IPS-18a (cell line): ENCODE measurements around the gene PPRC1.
"Not testable (repeated sequence)": the region's sequence is repeated elsewhere in the genome, so short reads cannot be mapped to it uniquely, and the experiment has no call there.

ENCODE experiments used
- H3K27ac ChIP-seq: one replicate; pipeline ENCODE4 v1.5.1; 2013; ENCODE audit warnings: low read length
- H3K27me3 ChIP-seq: one replicate; pipeline ENCODE4 v1.6.1; 2013; ENCODE audit warnings: mild to moderate bottlenecking, low read length; ENCODE audit not compliant: control insufficient read depth, insufficient read depth
- H3K36me3 ChIP-seq: one replicate; pipeline ENCODE4 v1.6.1; 2013; ENCODE audit warnings: low read depth, low read length; ENCODE audit not compliant: control insufficient read depth
- H3K4me1 ChIP-seq: one replicate; pipeline ENCODE4 v1.6.1; 2013; ENCODE audit warnings: low read depth, low read length; ENCODE audit not compliant: control insufficient read depth
- H3K4me3 ChIP-seq: one replicate; pipeline ENCODE4 v1.5.1; 2013; ENCODE audit warnings: low read length
- H3K9ac ChIP-seq: one replicate; pipeline ENCODE4 v1.6.1; 2013; ENCODE audit warnings: mild to moderate bottlenecking, low read length, moderate library complexity
- H3K9me3 ChIP-seq: one replicate; pipeline ENCODE4 v1.6.1; 2013; ENCODE audit warnings: low read depth, low read length; ENCODE audit not compliant: control insufficient read depth

PPRC1 gene

DNA sequence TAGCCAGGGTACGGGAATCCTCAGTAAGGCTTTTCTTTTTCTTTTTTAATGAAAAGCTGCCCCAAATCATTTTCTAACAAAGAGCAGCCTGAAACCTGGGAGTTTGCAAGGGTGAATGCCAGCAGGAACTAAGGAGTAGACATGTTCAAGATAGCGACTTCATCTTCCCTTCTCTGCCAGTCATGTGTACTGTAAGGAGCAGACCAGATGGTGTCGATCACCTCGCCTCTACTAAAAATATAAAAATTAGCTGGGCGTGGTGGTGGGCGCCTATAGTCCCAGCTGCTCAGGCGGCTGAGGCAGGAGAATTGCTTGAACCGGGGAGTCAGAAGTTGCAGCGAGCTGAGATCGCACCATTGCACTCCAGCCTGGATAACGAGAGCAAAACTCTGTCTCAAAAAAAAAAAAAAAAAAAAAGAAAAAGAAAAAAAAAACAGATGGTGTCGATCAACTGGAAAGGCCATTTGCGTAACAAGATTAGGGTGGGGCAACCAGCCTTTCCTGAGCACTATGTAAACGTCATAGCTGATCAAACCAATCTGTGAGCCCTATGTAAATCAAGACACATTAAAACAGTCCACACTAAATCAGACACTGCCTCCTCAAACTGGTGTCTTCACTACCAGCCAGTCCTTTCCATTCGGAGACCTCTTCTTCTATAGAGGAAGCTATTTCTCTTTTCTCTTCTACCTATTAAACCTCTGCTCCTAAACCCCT lies 53.1 kb downstream of the PPRC1 start:
- H3K9me3 ChIP-seq, result peaks cover 4% of the 10 kb centered on the region
- no peak overlapping the region for H3K4me3 ChIP-seq
- H3K4me1 ChIP-seq, result no peaks in the 10 kb centered on the region

DNA sequence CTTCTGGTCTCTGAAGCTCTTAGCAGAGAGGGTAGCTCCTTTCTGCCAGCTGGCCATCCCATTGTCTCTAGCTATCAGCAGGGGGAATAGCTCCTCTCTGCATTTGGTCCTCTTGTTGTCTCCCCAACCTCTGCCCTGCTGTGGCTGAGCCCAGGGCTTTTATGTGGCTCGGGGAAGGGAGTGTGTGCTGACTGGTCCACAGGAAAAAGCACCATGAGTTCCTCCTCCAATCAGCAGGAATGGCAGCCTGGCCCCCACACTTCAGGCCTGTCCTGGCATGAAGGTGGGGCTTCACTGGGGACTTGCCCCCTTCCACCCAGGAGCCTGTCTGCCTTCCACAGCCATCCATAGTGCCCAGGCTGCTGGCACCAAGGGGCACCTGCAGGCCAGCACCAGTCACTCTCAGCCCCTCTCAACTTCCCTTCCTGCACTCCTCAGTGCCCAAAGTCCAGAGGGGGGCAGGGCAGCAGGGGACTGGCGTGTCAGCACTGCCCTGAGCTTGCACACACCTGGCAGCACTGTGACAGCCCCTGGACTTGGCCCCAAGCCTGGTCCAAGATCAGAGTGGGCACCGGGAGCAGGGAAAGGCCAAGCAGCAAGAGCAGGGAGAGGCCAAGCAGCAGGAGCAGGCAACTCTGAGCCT lies 55.6 kb downstream of the PPRC1 start:
- peaks cover 14% of the 10 kb centered on the region for H3K9me3 ChIP-seq
- H3K27ac ChIP-seq, result no peak overlapping the region
- no peaks in the 10 kb centered on the region for H3K4me1 ChIP-seq
- H3K36me3 ChIP-seq, result no peaks in the 10 kb centered on the region
- no peak overlapping the region for H3K4me3 ChIP-seq
- H3K27me3 ChIP-seq, result no peaks in the 10 kb centered on the region
- no peak overlapping the region for H3K9ac ChIP-seq

More for the DNA sequence above, 53.1 kb downstream of the PPRC1 start:
- no peaks in the 10 kb centered on the region for H3K27me3 ChIP-seq
- no peak overlapping the region for H3K9ac ChIP-seq
- H3K27ac ChIP-seq, result no peak overlapping the region
- H3K36me3 ChIP-seq, result no peaks in the 10 kb centered on the region

DNA sequence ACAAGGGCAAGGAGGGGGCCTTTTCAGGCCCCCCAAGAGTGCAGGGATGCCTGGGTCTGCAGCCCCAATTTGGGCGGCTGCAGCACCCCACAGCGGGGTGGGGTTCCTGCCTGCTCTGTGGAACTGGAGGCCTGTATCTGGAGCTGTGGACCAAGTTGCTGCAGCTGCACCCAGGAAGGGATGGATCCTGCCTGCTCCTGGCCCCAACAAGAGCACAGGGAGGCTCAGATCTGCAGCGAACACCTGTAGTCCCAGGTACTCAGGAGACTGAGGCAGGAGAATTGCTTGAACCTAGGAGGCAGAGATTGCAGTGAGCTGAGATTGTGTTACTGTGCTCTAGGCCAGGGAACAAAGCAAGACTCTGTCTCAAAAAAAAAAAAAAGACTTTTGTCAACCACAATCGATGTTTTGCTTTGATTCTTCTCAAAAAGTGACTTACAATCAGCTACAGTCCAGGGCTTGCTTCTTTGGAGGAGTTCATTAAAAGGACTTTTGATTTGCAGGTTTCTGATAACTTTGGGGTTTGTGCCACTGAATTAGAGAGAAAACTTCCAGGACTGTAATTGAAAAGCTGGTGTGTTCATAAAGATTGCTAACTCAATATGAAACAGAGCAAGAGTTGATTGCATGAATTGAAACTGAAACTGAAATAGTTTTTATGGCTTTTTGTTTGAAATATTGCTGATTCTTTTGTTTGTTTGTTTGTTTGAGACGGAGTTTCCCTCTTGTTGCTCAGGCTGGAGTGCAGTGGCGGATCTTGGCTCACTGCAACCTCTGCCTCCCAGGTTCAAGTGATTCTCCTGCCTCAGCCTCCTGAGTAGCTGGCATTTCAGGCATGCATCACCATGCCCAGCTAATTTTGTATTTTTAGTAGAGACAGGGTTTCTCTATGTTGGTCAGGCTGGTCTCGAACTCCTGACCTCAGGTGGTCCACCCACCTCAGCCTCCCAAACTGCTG lies 56.4 kb downstream of the PPRC1 start:
- not testable (repeated sequence) for H3K4me3 ChIP-seq, H3K9ac ChIP-seq, H3K27me3 ChIP-seq, H3K4me1 ChIP-seq, H3K36me3 ChIP-seq, H3K27ac ChIP-seq
- H3K9me3 ChIP-seq, result peaks cover 14% of the 10 kb centered on the region

DNA sequence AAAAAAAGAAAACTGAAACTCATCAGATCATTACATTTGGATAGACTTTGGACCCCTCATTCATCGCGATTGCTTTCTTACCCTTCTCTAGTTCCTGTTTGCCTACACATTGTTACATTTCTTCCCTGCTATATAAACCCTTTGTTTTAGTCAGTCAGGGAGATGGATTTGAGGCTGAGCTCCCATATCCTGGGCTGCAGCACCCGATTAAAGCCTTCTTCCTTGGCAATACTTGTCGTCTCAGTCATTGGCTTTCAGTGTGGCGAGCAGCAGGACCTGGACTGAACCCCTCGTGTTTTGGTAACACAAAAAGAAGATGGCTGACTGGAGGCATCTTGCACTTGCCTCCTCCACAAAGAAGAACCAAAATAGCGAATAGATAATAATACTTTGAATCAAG lies 59.1 kb downstream of the PPRC1 start:
- Histone ChIP-seq H3K9ac (no peak overlapping the region), H3K4me1 (no peaks in the 10 kb centered on the region), H3K27ac (no peak overlapping the region), H3K27me3 (no peaks in the 10 kb centered on the region), H3K36me3 (no peaks in the 10 kb centered on the region), H3K9me3 (peaks cover 14% of the 10 kb centered on the region), H3K4me3 (no peak overlapping the region)

DNA sequence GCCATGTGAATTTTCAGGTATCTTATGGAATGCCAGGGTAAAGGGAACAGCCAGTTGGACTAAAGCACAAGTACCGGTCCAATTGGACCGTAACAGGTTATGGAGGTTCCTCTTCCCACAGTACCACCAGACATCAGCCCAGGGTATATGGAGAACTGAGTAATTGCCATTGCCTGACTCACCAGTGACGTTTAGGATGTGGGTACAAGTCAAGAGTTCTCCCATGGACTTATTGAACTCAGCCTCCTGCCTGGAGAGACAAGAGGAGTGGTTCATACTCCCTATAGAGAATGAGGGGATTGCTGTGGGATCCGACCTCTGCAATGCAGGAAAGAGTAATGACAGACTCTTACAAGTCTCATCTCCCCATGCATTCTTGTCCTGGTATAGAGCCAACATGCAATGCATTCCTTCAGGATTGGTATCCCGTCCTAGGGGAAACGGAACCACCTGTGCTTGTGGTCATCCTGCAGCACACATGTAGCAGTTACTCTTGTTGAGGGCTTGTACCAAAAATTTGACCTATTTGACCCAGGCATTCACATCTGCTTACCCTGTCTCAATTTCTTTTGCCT lies 62.5 kb downstream of the PPRC1 start:
- Histone ChIP-seq H3K27ac (no peak overlapping the region), H3K9me3 (peaks cover 10% of the 10 kb centered on the region), H3K9ac (no peak overlapping the region), H3K36me3 (no peaks in the 10 kb centered on the region), H3K4me1 (no peaks in the 10 kb centered on the region), H3K4me3 (no peak overlapping the region), H3K27me3 (no peaks in the 10 kb centered on the region)

DNA sequence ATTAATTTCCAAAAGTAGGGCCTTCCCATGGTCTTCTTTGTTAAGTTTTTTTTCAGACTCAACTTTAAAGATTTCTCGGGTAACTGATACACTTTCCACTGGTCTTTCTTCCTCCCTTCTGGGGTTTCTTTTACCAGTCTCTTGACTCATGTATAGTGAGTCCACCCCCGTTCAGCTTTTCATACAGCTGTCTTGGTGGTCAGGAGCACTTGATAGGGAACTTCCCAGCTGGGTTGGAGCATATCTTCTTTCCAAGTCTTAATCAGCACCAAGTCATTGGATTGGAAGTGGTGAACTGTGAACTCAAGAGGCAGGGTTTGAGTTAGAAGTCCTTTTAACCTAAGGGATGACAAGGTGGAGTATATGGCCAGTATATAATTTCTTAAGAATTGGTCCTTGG lies 64.1 kb downstream of the PPRC1 start:
- H3K27me3 ChIP-seq, result no peaks in the 10 kb centered on the region
- no peak overlapping the region for H3K4me3 ChIP-seq
- H3K9ac ChIP-seq, result no peak overlapping the region
- no peaks in the 10 kb centered on the region for H3K36me3 ChIP-seq
- H3K9me3 ChIP-seq, result peaks cover 3% of the 10 kb centered on the region
- no peaks in the 10 kb centered on the region for H3K4me1 ChIP-seq
- no peak overlapping the region for H3K27ac ChIP-seq

DNA sequence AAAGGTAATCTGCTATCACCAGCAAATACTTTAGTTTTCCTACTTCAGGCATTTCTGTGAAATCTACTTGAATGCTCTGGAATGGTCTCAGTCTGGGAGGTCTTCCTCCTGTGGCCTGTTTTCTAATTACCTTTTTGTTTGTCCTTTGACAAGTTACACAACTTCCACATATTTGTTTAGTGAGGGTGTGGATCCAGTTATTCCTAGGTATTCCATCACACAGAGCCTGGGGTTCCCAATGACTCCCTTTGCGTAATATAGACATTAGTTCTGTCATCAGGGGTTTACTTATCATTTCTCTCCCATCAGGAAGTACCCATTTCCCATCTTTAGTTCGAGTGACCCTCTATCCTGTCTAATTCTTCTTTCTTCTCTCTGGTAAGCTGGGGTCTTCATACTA lies 65.2 kb downstream of the PPRC1 start:
- H3K4me3 ChIP-seq, result no peak overlapping the region
- no peaks in the 10 kb centered on the region for H3K9me3 ChIP-seq
- H3K9ac ChIP-seq, result no peak overlapping the region
- H3K36me3 ChIP-seq, result no peaks in the 10 kb centered on the region
- no peak overlapping the region for H3K27ac ChIP-seq
- H3K27me3 ChIP-seq, result no peaks in the 10 kb centered on the region
- no peaks in the 10 kb centered on the region for H3K4me1 ChIP-seq
